Ramos (cell line): ENCODE results near the gene NBPF1.
"Not testable (repeated sequence)": the region's sequence is repeated elsewhere in the genome, so short reads cannot be mapped to it uniquely, and the experiment has no call there.

ENCODE experiments used
- in situ Hi-C: fragments of 300-500 bp; cut with MboI; formaldehyde crosslinking; loops from one replicate; pipeline ENCODE4 v1.14.3; 2022; ENCODE audit warnings: low sequenced_read_pairs; ENCODE audit not compliant: unreplicated experiment

The NBPF1 gene

DNA sequence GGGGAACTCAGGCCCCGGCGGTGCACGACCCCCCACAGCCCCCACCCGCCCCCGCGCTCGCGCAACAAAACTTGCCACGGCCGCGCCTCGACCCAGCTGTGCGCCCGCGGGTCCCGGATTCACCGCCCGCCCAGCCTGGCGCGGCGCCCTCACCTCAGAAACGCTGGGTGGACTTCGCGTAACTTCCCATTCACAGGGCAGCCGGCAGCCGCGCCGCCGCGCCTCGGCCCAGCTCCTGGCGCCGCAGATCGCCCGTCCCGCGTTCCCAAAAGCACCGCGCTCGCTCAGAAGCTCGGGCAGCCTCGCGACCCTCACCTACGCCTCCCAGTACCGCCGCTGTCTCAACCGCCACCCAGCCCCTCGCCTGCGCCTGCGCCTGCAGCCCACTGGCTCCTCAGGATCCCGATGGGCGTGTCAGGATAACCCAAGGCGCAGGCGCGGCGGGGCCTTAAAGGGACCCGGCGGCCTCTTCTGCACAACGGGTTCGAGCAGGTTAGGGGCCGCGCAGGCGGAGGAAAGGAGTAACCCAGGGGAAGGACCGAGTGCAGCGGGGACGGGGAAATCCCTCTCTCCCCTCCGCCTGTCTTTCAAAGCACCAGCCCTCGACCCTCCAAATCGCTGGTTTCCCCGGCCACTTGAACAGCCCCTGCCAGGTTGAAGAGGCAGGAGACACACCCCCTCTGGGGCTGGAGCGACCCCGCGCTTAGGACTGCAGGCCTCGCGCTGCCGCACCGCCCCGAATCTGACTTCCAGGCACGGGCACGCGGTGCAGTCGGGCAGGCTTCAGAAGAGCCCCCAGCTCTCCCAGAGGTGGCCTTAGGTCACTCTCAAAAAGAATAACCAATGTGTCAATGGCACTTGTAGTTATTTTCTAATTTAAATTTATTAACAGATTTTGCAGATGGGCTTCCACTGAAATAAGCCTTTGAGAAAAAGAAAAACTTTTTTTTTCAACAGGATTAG, at the start of gene NBPF1:
NBPF1 (minus strand) TSS at position 380 of the 963 bp plus-strand sequence.
- in situ Hi-C loops = no loop called here

DNA sequence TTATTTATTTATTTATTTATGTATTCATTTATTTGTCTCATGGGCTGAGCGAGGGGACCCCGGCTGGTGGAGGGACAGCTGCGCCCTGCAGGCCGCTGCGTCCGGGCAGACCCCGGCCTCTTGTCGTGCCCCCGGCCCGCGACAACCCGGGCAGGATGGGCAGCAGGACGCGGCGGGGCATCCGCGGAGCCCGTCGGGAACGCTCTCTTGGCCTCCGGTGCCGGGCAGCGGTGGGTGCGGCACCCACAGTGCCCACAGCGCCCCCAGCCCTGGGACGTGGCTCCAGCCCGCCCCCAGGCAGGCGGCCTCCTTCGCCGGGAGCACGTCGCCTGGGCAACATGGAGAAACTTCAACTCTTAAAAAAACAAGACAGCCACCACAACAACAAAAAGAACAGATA, 44.9 kb upstream of the NBPF1 start:
- in situ Hi-C loops = not testable (repeated sequence)

- in situ Hi-C loops = not testable (repeated sequence)
Observed at GRCh38 chr1:16656981-16657683, 43.8 kb upstream of the NBPF1 start.

DNA sequence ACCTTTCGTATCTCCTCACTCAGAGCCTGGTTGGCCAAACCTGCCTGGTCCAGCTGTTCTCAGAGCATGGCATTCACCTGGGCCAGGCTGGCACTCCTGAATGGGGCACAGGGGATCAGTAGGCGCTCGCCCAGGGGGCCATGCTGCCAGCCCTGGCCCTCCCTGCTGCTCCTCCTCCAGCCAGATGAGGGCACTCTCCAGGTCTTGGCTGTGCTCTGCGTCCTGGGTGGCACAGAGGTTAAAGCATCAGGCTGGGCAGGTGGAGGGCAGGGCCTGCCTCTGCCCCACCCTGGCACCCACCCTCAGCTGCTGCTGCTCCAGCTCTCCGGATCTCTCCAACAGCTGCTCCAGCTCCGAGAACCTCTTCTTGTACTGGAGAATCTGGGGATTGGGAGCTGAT, 43.2 kb upstream of the NBPF1 start:
- in situ Hi-C loops = not testable (repeated sequence)

GRCh38 chr1:16651560-16651959, 38.2 kb upstream of the NBPF1 start:
- in situ Hi-C loops = not testable (repeated sequence)

DNA sequence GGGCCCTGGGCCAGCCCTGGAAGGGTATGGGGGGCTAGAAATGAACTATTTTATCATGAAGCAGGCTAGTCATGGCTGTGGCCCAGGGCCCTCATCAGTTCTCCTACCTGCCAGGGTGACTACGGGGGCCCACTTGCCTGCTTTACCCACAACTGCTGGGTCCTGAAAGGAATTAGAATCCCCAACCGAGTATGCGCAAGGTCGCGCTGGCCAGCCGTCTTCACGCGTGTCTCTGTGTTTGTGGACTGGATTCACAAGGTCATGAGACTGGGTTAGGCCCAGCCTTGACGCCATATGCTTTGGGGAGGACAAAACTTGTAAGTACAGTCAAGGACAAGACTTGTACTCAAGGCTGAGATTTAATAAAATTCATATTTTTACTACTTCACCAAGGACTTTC, 36.6 kb upstream of the NBPF1 start:
- in situ Hi-C loops = loop anchor here (25.0 kb wide), 1 partner anchor 787 kb away; the partner anchor contains the start of gene RCC2

DNA sequence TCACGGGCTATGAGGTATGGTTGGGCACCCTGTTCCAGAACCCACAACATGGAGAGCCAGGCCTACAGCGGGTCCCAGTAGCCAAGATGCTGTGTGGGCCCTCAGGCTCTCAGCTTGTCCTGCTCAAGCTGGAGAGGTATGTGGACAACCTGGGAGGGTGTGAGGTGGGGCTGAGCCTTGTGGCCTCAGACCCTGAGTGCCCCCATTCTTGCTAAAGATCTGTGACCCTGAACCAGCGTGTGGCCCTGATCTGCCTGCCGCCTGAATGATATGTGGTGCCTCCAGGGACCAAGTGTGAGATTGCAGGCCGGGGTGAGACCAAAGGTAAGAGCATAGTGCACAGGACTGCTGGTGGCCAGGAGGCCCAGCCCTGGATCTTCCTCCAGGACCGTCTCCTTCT, 36.0 kb upstream of the NBPF1 start:
- in situ Hi-C loops = loop anchor here (25.0 kb wide), 1 partner anchor 788 kb away; the partner anchor contains the start of gene RCC2

- in situ Hi-C loops = loop anchor here (25.0 kb wide), 1 partner anchor 789 kb away; the partner anchor contains the start of gene RCC2
Observed at GRCh38 chr1:16648756-16649155, 35.4 kb upstream of the NBPF1 start.

DNA sequence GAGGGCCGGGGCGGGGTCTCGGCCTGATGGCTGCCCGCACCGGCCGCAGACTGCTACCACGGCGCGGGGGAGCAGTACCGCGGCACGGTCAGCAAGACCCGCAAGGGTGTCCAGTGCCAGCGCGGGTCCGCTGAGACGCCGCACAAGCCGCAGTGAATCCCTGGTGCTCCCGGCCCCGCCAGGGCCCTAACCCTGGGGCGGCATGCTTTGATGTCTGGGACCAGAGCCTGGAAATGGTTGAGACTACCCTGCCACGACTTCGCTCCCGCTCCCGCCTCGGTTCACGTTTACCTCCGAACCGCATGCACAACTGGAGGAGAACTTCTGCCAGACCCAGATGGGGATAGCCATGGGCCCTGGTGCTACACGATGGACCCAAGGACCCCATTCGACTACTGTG, 34.9 kb upstream of the NBPF1 start:
- in situ Hi-C loops = loop anchor here (25.0 kb wide), 1 partner anchor 789 kb away; the partner anchor contains the start of gene RCC2

- in situ Hi-C loops = loop anchor here (25.0 kb wide), 1 partner anchor 790 kb away; the partner anchor contains the start of gene RCC2
Observed at GRCh38 chr1:16647179-16648176, 34.1 kb upstream of the NBPF1 start.

DNA sequence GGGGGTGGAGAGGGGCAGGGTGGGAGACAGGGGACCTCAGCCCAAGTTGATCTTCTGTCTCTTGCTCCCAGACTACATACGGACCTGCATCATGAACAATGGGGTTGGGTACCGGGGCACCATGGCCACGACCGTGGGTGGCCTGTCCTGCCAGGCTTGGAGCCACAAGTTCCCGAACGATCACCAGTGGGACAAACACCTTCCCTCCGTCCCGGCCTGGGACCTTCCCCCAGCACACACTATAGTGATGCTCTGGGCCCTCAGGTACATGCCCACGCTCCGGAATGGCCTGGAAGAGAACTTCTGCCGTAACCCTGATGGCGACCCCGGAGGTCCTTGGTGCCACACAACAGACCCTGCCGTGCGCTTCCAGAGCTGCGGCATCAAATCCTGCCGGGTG, 33.4 kb upstream of the NBPF1 start:
- in situ Hi-C loops = loop anchor here (25.0 kb wide), 1 partner anchor 791 kb away; the partner anchor contains the start of gene RCC2

DNA sequence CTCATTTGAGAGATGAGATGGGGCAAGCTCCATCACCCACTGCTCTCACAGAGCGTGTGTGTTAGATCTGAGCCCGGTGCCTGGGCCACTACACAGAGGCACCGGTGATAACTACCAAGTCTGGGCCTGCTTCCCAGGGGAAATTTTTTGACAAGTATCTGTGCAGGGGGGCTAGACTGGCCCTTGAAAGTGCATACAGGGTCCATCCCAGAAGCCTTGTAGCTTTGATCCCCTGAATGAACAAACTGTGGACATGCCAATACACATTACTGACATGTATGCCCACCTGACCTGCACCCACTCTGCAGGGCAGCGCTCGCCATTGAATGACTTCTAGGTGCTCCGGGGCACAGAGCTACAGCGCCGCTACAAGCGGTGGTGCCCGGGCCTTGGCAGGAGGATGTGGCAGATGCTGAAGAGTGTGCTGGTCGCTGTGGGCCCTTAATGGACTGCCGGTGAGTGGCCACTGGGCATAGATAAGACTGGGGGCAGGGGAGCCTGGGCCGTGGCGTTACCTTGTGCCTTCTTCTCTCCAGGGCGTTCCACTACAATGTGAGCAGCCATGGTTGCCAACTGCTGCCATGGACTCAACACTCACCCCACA, 32.8 kb upstream of the NBPF1 start:
- in situ Hi-C loops = loop anchor here (25.0 kb wide), 1 partner anchor 791 kb away; the partner anchor contains the start of gene RCC2

DNA sequence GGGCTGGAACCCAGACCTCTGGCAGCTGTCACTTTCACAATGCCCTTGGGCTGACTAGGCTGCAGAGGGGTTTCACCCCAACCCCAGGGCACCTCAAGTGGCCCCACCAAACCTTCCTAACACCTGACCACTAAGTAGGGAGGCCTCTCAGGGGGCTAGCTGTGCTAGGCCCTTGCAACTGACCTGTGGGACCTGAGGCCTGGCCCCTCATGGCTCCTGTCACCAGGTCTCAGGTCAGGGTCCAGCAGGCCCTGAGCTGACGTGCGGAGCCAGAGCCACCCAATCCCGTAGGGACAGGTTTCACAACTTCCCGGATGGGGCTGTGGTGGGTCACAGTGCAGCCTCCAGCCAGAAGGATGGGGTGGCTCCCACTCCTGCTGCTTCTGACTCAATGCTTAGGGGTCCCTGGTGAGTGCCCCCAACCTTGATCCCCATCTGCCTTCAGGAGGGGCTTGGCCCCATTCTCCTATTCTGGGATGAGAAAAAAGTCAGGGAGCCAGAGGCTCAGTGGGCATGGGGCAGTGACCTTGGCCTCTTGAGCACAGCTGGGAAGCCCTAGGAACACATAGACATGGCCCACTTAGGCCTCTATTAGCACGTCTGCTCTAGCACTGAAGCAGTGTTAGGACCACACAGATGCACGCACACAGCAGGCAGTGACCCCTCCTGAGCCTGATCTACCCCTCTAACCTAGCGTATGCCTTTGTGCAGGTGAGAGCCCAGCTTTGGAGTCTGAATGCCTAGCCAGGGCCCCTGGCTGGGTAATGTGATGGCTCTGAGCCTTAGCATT, 32.1 kb upstream of the NBPF1 start:
- in situ Hi-C loops = loop anchor here (25.0 kb wide), 1 partner anchor 792 kb away; the partner anchor contains the start of gene RCC2

GRCh38 chr1:16644482-16645270, 31.3 kb upstream of the NBPF1 start:
- in situ Hi-C loops = loop anchor here (25.0 kb wide), 1 partner anchor 793 kb away; the partner anchor contains the start of gene RCC2

GRCh38 chr1:16644193-16644481, 30.8 kb upstream of the NBPF1 start:
- in situ Hi-C loops = loop anchor here (25.0 kb wide), 1 partner anchor 793 kb away; the partner anchor contains the start of gene RCC2

- in situ Hi-C loops = loop anchor here (25.0 kb wide), 1 partner anchor 794 kb away; the partner anchor contains the start of gene RCC2
Observed at GRCh38 chr1:16643476-16644192, 30.3 kb upstream of the NBPF1 start.

DNA sequence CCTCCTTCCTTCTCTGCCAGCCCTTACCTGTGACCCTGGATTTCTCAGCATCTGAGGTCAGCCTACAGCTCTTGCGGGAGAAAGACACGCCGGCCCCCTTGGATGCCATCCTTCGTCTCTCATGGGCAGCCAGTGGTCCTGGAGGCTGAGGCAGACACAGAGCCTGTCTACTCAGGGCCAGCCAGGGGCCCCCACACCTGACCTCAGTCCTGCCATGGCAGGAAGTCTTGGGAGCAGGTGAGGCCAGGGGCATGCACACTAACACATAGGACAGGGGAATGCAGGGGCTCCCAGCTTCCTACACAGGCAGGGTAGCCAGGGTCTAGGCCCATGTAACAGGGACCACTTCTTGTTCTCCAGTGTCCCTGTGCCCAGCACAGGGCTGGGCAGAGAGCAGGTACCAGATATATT, 29.6 kb upstream of the NBPF1 start:
- in situ Hi-C loops = loop anchor here (25.0 kb wide), 1 partner anchor 794 kb away; the partner anchor contains the start of gene RCC2
